Heart left ventricle (tissue), 16 donors: ENCODE measurements around the gene HID1. TPM values are rescaled to one million over a fixed set of nuclear protein-coding genes. Genes with fewer than 3 reads are reported as not detected.

ENCODE experiments used
- ATAC-seq, 4 donors: fragments of 200-7000 bp; cut with Tn5 transposase; one replicate each; pipeline ENCODE4 v1.9.1; 2020 to 2022; ENCODE audit warnings: moderate library complexity in 4 of 4, mild to moderate bottlenecking in 3 of 4, moderate number of reproducible peaks in 1 of 4
- DNase-seq, 5 donors: peaks; one replicate each; pipeline ENCODE4 v3.0.0-alpha.2; 2020
- H3K27ac ChIP-seq, 12 donors: fragments of 200-600 bp; sonication (generic) in 4 of 12; one replicate each; pipeline versions ENCODE4 v1.5.0 to v1.8.0; 2016 to 2022; ENCODE audit warnings: mild to moderate bottlenecking in 2 of 12
- H3K27me3 ChIP-seq, 9 donors: fragments of 200-600 bp; sonication (generic) in 2 of 9; one replicate each; pipeline versions ENCODE4 v1.5.1 to v1.8.0; 2016 to 2022; ENCODE audit warnings: mild to moderate bottlenecking in 3 of 9
- H3K36me3 ChIP-seq, 9 donors: fragments of 200-600 bp; sonication (generic) in 2 of 9; one replicate each; pipeline versions ENCODE4 v1.5.0 to v1.8.0; 2018 to 2022; ENCODE audit warnings: mild to moderate bottlenecking in 2 of 9
- H3K4me1 ChIP-seq, 12 donors: fragments of 200-600 bp; sonication (generic) in 4 of 12; one replicate each; pipeline versions ENCODE4 v1.5.0 to v1.8.0; 2016 to 2022; ENCODE audit warnings: mild to moderate bottlenecking in 3 of 12
- H3K4me3 ChIP-seq, 12 donors: fragments of 200-600 bp; sonication (generic) in 4 of 12; one replicate each; pipeline versions ENCODE4 v1.5.0 to v1.8.0; 2017 to 2022; ENCODE audit warnings: mild to moderate bottlenecking in 9 of 12, moderate library complexity in 4 of 12
- H3K9me3 ChIP-seq, 12 donors: fragments of 200-600 bp; sonication (generic) in 4 of 12; one replicate each; pipeline versions ENCODE4 v1.5.0 to v1.8.0; 2016 to 2022; ENCODE audit warnings: mild to moderate bottlenecking in 1 of 12
- CTCF ChIP-seq, 12 donors: fragments of 200-600 bp; sonication (generic) in 4 of 12; IDR thresholded peaks; one replicate each; pipeline versions ENCODE4 v1.5.0 to v1.8.0; 2018 to 2022; ENCODE audit warnings: antibody characterized with exemption in 12 of 12, mild to moderate bottlenecking in 5 of 12
- POLR2A ChIP-seq, 2 donors: fragments of 450-650 bp; IDR thresholded peaks; one replicate each; pipeline ENCODE4 v1.6.1; 2017; ENCODE audit warnings: antibody characterized with exemption in 2 of 2, mild to moderate bottlenecking in 2 of 2, moderate library complexity in 2 of 2
- WGBS, 4 donors: extraction: QIAGEN DNeasy Blood & Tissue Kit in 2 of 4; methylation state at CpG; one replicate each; pipeline versions ENCODE4 v1.1.5 to v1.1.7; 2013 to 2018; 5-methylcytosine and 5-hydroxymethylcytosine counted together
- intact Hi-C, 10 donors: fragments of 100-400 bp; cut with DNase I; formaldehyde crosslinking; loops; one replicate each; pipeline versions ENCODE4 v1.11.1 to v1.14.2; 2022
- polyA plus RNA-seq, 2 donors: library from polyadenylated mRNA; stranded (reverse); fragments of 200-250 nt; gene quantifications; one replicate each; pipeline ENCODE4 v1.2.3, GENCODE V29; 2013
- total RNA-seq, 9 donors: library from RNA; depleted of rRNA in 2 of 9; stranded (reverse); fragments of >200 nt in 2 of 9; fragmentation: NEBNext Ultra II Directional in 3 of 9; extraction: Animal tissue kit (Norgen Biotek cat#: 25700) in 3 of 9; gene quantifications; one replicate each; pipeline versions ENCODE4 v1.1.0 to v1.2.4, GENCODE V29; 2016 to 2023
- donor health status: ischemic (EF 13 %, LVEDD 7.1; RV severe dilation, severe dysfunction).
- donor health status: healthy with polysubstance abuse.
- donor health status: DM: no; HTN: yes; CAD: no.
- donor health status: DM: no; HTN: no; CAD: no.
- donor health status: ischemic (EF 25% LVEDD 6.9; RV normal size, moderate dysfunction).
- donor health status: ischemic (EF 25% LVEDD 5.7; RV mildly dilated, moderate dysfunction).
- donor health status: healthy.
- donor health status: DM: yes; HTN: yes; CAD: no.
- donor health status: ischemic (EF 35%, LVEDD 5.7; RV mildly dilated, moderate dysfunction).
- donor health status: nonischemic (EF 11% LVEDD 7.7; RV severe dilation, severe dysfunction).
- donor health status: DM: yes; HTN: yes; CAD: no.
- donor health status: PGD.
- donor health status: ischemic (EF 29% LVEDD 5.4; RV normal size, mild dysfunction).
- donor health status: nonischemic (EF 23%, LVEDD 6.1; RV moderate dilation, normal function).

The HID1 gene
- total and polyA plus RNA-seq, 11 donors: 5.7 to 15.7 (median 9.8) TPM

GRCh38 chr17:74998783-74999182, 26.2 kb upstream of the HID1 start:
- peaks cover 3 to 57% (median 40%) of the 10 kb centered on the region in 9 donors for H3K36me3 ChIP-seq
- peak; percentile 71 to 92 (median 89) for ATAC-seq
- WGBS, 4 donors: 28 to 43% (median 39%) methylated on average over 4 to 6 of the region's 6 CpGs
- H3K27me3 ChIP-seq: no peaks in the 10 kb centered on the region
- H3K4me3 ChIP-seq: no peak overlapping the region
- peak overlapping the region in 10 of 12 donors; percentile 6 to 76 (median 62) for H3K27ac ChIP-seq
- no peaks in the 10 kb centered on the region for H3K9me3 ChIP-seq
- intact Hi-C loops: no loop called here
- peak in 4 of 5 donors; percentile 35 to 80 (median 62) for DNase-seq
- peaks cover 0 to 25% (median 6%) of the 10 kb centered on the region in 12 donors for H3K4me1 ChIP-seq
- TF ChIP-seq POLR2A (IDR thresholded peaks at IDR 0.05): no peak
- TF ChIP-seq CTCF (IDR thresholded peaks at IDR 0.05): no peak

- WGBS, 4 donors: 82 to 89% (median 87%) methylated on average over 5 of the region's 5 CpGs
- Histone ChIP-seq H3K4me1 (peaks cover 0 to 41% (median 11%) of the 10 kb centered on the region in 12 donors), H3K27me3 (no peaks in the 10 kb centered on the region), H3K36me3 (peaks cover 0 to 38% (median 13%) of the 10 kb centered on the region in 9 donors), H3K27ac (no peak overlapping the region), H3K4me3 (no peak overlapping the region), H3K9me3 (no peaks in the 10 kb centered on the region)
- ATAC-seq (no peak), DNase-seq (no peak)
- TF ChIP-seq POLR2A (IDR thresholded peaks at IDR 0.05) (no peak), CTCF (IDR thresholded peaks at IDR 0.05) (no peak)
- intact Hi-C loops: no loop called here
These were observed 23.3 kb upstream of the HID1 start for GRCh38 chr17:74995847-74996246.

- TF ChIP-seq CTCF (IDR thresholded peaks at IDR 0.05): no peak
- no peak for TF ChIP-seq POLR2A (IDR thresholded peaks at IDR 0.05)
- no peak overlapping the region for H3K4me3 ChIP-seq
- DNase-seq (no peak), ATAC-seq (no peak)
- H3K36me3 ChIP-seq: peaks cover 0 to 24% (median 2%) of the 10 kb centered on the region in 9 donors
- no peak overlapping the region for H3K27ac ChIP-seq
- 87 to 89% (median 88%) methylated on average over 7 of the region's 7 CpGs for WGBS, 4 donors
- H3K4me1 ChIP-seq: peaks cover 2 to 47% (median 23%) of the 10 kb centered on the region in 12 donors
- H3K9me3 ChIP-seq: no peaks in the 10 kb centered on the region
- no peaks in the 10 kb centered on the region for H3K27me3 ChIP-seq
- intact Hi-C loops: no loop called here
These were observed 21.9 kb upstream of the HID1 start for GRCh38 chr17:74994440-74994839.

- ATAC-seq (no peak), DNase-seq (no peak)
- Histone ChIP-seq H3K36me3 (peaks cover 0 to 21% (median 0%) of the 10 kb centered on the region in 9 donors), H3K4me3 (no peak overlapping the region), H3K27ac (peak overlapping the region in 11 of 12 donors; percentile 53 to 83 (median 72)), H3K4me1 (peaks cover 0 to 46% (median 23%) of the 10 kb centered on the region in 12 donors), H3K27me3 (no peaks in the 10 kb centered on the region), H3K9me3 (no peaks in the 10 kb centered on the region)
- TF ChIP-seq CTCF (IDR thresholded peaks at IDR 0.05) (no peak), POLR2A (IDR thresholded peaks at IDR 0.05) (no peak)
- intact Hi-C loops: loop anchor here in 1 of 10 donors (2.0 kb wide), 1 partner anchor 19 kb away; no protein-coding TSS in a partner anchor
- 45 to 77% (median 57%) methylated on average over 2 of the region's 2 CpGs for WGBS, 4 donors
These were observed 19.7 kb upstream of the HID1 start for GRCh38 chr17:74992223-74992622.
